GM18526 (cell line): Measurements from ENCODE around the gene AQP9.

ENCODE experiments used
- POLR2A ChIP-seq: IDR thresholded peaks from 3 replicates; pipeline ENCODE4 v1.6.1; 2011; ENCODE audit not compliant: insufficient read length; ENCODE audit errors: extremely low read depth

Gene AQP9

DNA sequence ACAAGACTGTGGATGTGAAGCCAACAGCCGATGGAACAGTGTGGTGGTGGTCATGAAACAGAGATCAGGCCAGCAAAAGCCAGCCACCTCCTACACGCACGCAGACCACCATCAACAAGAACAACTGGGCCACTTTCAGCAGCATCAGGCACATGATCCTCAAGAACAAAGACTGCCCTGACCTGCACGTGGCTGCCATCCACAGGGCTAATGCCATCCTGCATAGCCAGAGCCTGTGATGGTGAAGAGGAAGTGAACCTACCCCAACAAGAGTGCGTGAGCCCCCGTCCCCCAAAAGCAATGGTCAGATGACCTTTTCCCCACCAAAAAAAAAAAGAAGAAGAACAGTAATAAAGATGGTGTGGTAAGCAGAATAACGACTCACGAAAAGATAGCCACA lies 62.6 kb downstream of the AQP9 start:
- no peak for TF ChIP-seq POLR2A

DNA sequence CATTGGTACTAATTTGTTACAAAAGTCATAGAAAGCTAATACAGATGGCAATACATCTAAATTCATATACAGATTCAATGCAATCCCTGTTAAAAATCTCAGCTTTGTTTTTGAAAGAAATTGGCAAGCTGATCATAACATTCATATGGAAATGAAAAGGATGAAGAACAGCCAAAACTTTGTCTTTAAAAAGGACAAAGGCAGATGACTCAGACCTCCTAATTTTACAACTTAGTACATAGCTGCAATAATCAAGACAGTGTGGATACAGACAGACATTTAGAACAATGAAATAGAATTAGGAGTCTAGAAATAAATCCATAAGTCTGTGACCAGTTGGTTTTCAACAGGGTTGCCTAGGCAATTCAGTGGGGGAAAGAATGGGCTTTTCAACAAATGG lies 63.3 kb downstream of the AQP9 start:
- no peak for TF ChIP-seq POLR2A

DNA sequence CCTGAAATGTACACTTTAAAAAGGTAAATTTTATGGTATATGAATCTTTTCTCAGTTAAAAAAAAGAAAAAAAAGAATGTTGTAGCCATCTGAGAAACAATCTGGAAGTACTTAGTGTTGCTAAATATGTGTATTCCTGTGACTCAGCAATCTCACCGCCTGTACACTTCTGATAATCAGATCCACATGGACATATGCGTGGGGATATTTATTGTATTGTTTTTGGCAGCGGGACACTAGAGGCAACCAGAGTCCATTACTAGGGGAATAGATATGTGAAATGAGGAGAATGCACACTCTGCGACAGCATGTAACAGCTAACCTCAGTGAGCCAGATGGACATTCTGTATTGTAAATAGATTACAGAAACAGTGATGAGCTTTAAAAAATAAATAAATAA lies 65.4 kb downstream of the AQP9 start:
- TF ChIP-seq POLR2A: no peak

DNA sequence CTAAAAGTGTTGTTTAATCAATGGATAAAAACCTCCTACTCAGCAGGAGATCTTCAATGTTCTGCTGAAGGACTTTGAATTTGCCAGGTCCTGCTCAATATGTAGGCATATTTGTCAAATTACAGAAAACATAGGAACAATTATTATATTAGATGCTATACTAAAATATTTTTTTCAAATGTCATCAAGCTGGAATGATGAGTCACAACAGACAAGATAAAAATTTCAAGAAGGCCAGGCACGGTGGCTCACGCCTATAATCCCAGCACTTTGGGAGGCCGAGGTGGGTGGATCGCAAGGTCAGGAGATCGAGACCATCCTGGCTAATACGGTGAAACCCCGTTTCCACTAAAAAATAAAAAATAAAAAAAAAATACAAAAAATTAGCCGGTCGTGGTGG lies 68.0 kb downstream of the AQP9 start:
- TF ChIP-seq POLR2A: no peak

DNA sequence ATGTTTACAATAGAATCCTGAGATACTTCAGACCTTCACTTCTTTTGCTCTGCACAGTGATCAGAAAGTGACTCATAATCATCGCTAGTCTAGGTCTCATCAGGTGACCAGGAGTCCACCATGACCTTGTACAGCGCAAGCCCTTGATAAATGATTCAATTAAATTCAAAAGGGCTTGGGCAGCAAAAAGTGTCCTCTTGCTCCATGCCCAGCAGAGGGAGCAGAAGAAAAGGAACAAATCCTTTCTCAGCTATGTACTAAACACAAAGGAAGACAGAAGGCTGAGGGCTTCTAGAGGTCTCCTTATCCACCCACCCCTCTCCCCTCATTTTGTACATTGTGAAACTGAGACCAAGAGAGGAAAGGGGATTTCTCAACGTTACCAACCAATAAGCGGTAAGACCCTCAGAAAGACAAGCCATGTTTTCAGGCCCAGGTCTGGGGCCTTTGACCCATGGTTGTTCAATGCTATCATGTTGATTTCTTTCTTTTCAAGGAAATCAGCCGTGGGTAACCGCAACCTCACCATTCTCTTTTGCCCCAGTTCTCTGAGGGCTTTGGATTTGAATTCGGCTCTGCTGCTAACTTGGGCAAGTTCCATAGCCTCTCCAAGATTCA lies 74.8 kb downstream of the AQP9 start:
- no peak for TF ChIP-seq POLR2A

DNA sequence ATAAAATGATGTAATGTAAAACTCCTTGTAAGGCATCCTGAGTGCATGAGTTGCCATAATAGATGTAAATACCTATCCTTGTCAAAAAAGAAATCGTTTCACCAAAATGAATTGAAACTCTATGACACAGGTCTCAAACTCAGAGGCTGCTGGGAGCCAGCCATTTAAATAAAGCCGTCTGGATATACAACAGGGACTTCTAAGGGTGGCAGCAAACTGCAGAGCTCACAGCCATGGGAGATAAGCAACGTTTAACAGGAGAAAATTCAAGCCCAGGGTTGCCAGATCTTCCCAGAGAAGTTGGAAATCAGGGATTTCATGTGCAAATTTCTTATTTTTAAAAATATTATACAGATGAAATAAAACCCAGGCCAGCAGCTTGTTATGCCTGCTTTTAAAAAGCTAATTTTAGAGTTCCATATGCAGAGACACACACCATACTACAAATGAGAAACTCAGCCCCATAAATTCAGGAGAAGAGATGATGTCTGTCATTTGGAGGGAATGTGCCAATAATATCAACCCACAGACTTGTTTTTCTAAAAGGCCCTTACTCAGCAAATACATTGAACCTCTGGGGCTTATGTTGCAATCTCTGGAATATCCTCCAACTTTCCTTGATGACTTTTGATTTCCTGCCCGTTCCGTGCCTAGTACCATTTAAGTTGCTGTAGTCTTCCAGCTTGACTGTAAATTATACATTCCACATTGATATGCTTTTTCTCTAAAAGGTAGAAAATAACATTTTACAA lies 75.6 kb downstream of the AQP9 start:
- TF ChIP-seq POLR2A: no peak

DNA sequence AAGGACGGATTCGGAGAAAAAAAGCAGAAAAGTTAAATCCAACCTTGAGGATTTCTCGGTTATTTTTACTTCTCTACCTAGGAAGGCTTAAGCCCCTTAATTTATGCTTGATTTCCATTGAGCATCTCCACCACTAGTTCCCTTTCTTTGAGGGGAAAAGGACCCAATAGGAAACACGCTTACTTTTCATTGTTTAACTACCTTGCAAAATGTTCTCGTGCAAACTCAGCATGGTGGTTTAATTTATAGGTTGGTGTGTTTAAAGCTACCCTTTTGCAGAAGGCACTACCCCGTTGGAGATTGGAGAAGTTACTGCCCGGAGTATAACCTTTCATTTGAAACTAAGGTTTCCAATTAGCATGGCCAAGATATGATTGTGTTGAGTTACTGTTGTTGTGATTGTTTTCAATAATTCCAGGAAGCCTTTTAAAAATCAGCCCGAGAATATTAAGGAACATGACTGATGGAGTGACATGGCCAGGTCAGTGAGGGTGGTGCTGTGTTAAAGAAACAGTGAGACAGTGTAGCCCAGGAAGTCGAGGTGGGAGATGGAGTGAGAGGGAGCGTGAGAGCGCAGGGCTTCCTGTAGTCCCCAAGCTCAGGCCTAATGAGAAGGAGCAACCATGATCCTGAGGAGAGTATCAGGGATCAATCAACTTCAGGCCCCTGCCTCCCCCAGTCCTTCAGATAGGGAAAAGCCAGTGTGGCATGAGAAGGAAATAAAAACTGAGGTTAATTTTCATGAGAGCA lies 76.6 kb downstream of the AQP9 start:
- no peak for TF ChIP-seq POLR2A

DNA sequence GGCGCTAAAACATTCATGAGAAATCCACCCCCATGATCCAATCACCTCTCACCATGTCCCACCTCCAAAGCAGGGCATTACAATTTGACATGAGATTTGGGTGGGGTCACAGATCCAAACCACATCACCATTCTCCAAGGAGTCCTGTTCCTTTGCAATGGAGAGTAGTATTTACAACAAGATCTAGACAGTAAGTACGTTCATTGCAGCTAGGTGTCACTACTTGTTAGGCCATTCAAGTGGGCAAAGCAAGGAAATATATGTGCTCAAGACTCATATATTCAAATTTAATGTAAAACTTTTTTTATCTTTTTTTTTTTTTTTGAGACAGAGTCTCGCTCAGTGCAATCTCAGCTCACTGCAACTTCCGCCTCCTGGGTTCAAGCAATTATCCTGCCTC lies 79.3 kb downstream of the AQP9 start:
- no peak for TF ChIP-seq POLR2A

DNA sequence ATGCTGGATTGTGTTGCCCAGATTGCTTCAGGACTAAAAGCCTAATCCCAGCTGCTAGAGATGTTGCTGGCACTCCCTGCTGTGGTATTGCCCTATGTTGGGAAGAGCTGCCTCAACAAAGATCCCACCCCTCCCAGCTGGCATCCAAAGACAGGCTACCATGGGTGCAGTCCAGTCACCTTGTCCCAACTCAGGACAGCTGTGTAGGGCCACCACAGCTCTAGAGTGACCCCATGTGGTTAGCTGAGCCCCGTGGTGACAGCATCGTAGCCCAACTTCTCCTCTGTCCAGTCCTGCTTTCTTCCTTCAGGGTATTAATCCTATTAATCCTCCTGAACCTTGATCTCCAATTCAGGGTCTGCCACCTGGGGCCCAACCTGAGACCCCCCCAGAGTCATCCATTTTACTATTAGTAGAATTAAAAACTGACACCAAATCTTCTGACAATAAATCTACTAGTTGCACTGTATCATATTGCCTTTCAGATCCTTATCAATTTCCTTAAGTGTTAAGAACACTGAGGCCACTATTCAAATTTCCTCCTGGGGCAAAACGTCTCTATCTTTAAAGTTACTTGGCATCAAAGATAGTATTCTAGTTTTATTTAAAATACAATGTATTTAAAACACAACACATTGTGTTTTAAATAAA lies 83.5 kb downstream of the AQP9 start:
- no peak for TF ChIP-seq POLR2A

DNA sequence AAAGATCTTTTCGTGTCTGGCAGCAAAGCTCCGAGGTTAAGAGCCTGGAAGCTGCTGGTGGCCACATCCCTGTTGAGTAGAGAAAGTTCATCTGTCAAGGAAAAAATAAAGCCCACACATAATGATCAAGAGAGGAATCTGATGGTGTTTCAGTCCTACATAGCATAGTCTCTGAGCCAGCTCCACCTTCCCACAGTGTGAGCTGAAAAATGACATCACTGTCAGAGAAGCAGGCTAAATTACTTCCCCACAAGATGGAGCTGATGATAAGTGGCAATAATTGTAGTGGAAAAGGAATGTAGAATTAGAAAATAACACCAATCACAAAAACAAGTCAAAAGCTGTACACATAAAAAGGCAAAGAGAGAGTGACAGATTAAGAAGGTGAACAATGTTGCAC lies 84.5 kb downstream of the AQP9 start:
- no peak for TF ChIP-seq POLR2A

DNA sequence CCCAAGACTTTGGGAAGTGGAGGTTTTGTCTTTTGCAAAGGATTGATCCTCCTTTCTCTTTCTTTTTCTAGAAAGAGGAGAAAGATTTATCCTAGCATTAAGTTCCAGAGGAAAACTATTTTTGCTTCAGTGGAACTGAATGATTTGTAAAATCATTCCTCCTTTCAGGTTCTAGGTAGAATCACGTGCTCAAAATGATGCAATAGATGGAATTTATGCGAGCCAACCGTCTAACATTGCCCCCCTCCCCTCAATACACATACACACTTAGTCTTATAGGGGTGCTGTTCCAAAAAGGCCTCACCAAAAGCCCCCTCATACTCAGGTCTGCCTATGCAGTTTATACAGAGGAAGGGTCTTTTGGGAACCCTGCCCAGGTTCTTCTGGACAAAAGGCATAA lies 85.3 kb downstream of the AQP9 start:
- no peak for TF ChIP-seq POLR2A

DNA sequence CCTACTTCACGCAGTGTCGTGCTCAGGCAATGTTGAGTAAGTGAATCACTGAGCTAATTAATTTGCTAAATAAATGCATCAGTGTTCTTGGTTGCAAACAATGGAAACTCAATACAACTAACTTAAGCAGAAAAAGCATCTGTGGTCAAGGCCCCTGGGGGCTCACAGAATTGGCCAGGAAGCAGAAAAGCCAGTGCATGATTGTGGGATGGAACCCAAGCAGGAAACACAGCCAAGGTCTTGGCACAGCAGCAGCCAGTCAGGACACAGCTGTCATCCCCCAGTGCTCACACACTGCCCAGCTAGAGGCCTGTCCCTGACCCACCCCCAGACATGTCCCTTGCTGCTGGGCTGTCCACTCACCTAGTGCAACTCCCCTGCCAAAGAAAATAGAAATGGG lies 85.9 kb downstream of the AQP9 start:
- TF ChIP-seq POLR2A: no peak

DNA sequence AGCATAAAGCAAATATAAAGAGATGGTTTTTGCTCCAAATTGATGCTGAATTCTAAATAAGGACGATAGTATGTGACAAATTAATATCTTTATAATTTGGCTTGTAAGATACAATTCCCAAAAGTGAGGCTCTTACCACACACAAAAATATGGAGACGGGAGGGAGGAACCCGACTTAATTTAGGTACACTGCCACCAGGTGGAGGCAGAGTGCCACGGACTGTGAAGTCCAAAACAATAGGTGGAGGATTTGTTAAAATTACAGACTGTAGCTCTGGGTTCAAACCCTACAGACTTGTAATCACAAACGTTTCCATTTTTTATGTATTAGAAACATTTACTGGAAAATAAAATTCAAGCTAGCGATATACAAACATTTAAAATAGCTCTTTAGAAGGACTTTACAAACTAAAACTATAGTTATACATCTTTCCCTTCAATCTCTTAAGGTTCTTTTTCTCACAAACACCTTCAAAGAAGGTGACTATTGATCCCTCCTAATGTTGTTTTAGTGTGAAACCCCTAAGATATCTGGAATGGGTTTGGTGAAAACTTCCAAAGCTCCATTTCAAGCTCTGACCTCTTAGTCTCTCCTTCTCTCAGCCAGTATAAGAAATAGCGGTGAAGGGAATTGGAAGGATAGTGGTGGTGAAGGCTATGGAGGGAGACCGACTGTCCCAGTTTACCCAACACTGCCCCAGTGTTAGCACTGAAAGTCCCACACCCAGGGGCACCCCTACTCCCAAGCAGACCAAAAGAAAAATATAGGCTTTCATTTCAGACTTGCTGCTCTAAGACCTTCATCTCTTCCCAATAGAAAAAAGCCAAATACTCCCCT lies 89.7 kb downstream of the AQP9 start:
- no peak for TF ChIP-seq POLR2A

DNA sequence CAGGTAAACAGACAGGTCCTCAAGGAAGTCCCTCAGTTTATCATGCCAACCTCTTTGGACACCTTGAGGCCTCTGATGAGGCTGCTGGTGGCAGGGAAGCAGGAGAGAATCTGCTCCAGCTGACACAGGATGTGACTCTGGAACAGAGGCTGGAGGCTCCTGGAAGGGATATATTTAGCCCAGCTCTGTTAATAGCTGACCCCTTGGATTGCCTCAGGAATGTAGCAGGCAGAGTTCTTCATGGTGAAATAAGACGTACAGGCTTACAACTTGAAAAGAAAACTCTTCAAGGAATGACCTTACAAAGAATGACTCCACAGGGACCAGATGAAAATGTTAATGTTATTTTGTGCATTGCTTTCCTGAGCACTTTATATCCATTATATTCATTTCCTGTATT lies 90.5 kb downstream of the AQP9 start:
- no peak for TF ChIP-seq POLR2A

DNA sequence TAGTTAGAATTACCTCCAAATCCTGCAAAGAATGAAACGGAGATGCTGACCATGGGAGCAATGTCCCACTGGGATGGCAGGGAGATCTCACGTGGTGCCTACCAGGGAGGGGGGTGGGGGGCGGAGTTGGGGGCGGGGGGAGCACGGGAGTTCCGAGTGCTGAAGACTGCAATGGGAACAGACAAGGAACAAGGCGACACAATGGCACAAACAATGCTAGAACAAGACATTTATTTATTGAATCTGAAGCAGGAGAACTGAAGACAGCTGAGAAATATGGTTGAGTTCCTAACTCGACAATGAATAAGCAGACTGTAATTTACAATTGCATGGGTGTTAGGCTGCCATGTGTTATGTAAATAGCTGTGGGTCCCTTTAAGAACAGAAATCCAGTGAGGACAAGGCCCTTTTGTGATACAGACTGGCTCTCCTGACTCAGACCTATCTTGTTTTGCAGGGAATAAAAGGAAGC lies 91.2 kb downstream of the AQP9 start:
- no peak for TF ChIP-seq POLR2A
